HG03039 (cell line): ENCODE results near the gene CFAP221.
A peak's percentile ranks its signal among the peaks of the same experiment; 100 is the strongest.

Source experiments
- ATAC-seq: cut with Tn5 transposase; IDR thresholded peaks from one replicate; pipeline ENCODE4 v1.9.1; 2021; ENCODE audit warnings: mild to moderate bottlenecking, moderate library complexity; ENCODE audit not compliant: unreplicated experiment

CFAP221 gene

GRCh38 chr2:119694845-119695521, 150.7 kb downstream of the CFAP221 start:
- ATAC-seq: no peak

GRCh38 chr2:119696005-119696404, 151.8 kb downstream of the CFAP221 start:
- no peak for ATAC-seq

GRCh38 chr2:119696494-119697030, 152.3 kb downstream of the CFAP221 start:
- ATAC-seq: no peak

GRCh38 chr2:119697290-119698020, 153.2 kb downstream of the CFAP221 start:
- ATAC-seq: peak; percentile 82

- ATAC-seq: no peak
Observed at GRCh38 chr2:119698246-119698645, 154.0 kb downstream of the CFAP221 start.

- ATAC-seq: no peak
Observed at GRCh38 chr2:119699016-119699606, 154.9 kb downstream of the CFAP221 start.

- no peak for ATAC-seq
Observed at GRCh38 chr2:119700866-119701265, 156.6 kb downstream of the CFAP221 start.

GRCh38 chr2:119701352-119701751, 157.1 kb downstream of the CFAP221 start:
- no peak for ATAC-seq

- ATAC-seq: no peak
Observed at GRCh38 chr2:119702203-119702917, 158.1 kb downstream of the CFAP221 start.

- ATAC-seq: peak; percentile 96
Observed at GRCh38 chr2:119702918-119703401, 158.7 kb downstream of the CFAP221 start.

- ATAC-seq: no peak
Observed at GRCh38 chr2:119703526-119703925, 159.3 kb downstream of the CFAP221 start.

- no peak for ATAC-seq
Observed at GRCh38 chr2:119704670-119705120, 160.4 kb downstream of the CFAP221 start.

- ATAC-seq: no peak
Observed at GRCh38 chr2:119706221-119706620, 162.0 kb downstream of the CFAP221 start.
